BLaER1 treated with 17β-estradiol and CSF1 and Interleukin-3, amounts not matched to agents 10 nM and 100 nM (cell line): ENCODE measurements around the gene PLIN4.
"Not testable (repeated sequence)": the region's sequence is repeated elsewhere in the genome, so short reads cannot be mapped to it uniquely, and the experiment has no call there.

Experiments used
- H3K27ac ChIP-seq, 11 experiments: shearing (Covaris generic); formaldehyde crosslinking; 2 replicates each; pipeline ENCODE4 v1.8.1; 2022
- H3K27me3 ChIP-seq, 11 experiments: shearing (Covaris generic); formaldehyde crosslinking; 2 replicates each; pipeline ENCODE4 v1.8.1; 2022
- H3K36me3 ChIP-seq, 11 experiments: shearing (Covaris generic); formaldehyde crosslinking; 2 replicates each; pipeline ENCODE4 v1.8.1; 2022
- H3K4me1 ChIP-seq, 10 experiments: shearing (Covaris generic); formaldehyde crosslinking; 2 replicates each; pipeline ENCODE4 v1.8.1; 2022
- H3K4me2 ChIP-seq, 11 experiments: shearing (Covaris generic); formaldehyde crosslinking; 2 replicates each; pipeline ENCODE4 v1.8.1; 2022
- H3K4me3 ChIP-seq, 10 experiments: shearing (Covaris generic); formaldehyde crosslinking; 2 replicates each; pipeline ENCODE4 v1.8.1; 2022
- H3K9ac ChIP-seq, 11 experiments: shearing (Covaris generic); formaldehyde crosslinking; 2 replicates each; pipeline ENCODE4 v1.8.1; 2022
- H3K9me3 ChIP-seq, 11 experiments: shearing (Covaris generic); formaldehyde crosslinking; replicated peaks in 1 of 11; 2 replicates each; pipeline ENCODE4 v1.8.1; 2022
- H4K20me1 ChIP-seq, 11 experiments: shearing (Covaris generic); formaldehyde crosslinking; 2 replicates each; pipeline ENCODE4 v1.8.1; 2022
- Cebpa-rat ChIP-seq, 11 experiments: shearing (Covaris generic); IDR thresholded peaks; 2 replicates each; pipeline ENCODE4 v1.8.1; 2022

Gene PLIN4

DNA sequence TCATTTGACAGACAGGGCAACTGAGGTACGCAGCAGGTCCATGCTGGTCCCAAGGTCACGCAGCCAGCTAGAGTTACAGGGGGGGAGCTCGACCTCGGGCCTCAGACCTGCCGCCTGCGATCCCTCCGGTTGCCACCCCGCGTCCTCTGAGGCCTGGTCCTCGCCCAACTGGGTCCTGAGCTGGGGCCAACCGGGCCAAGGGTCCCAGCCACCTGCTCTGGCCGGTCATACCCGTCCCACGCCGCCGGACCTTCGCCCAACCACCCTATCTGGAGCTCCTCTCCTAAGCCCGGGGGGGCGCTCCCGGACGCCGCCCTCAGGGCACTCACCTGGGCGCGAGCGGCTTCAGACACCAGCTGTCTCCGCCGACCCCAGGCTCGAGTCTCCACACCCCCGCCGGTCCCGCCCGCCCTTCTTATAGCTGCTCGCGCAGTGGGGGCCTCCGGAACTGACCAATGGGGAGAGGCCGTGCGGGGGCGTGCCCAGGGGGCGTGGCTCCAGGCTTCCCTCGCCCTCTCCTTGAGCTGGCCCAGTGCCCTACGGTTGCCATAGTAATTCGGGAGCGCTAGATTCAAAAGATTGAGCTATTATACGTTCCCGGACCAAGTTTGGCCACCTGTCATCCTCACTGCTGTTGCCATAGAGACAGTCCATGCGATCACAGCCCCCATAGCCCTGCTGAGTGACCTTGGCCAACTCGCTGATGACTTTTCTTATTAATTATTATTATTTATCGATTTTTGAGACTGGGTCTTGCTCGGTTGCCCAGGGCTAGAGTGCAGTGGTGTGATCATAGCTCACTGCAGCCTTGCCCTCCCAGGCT, 16.8 kb upstream of the PLIN4 start, which contains the start of gene PLIN5:
TSS of gene PLIN5 (minus strand) at position 389 of the 823 bp plus-strand sequence. CDS start 1,150 bp downstream, outside the sequence.
- Histone ChIP-seq H3K9me3 (no peaks in the 10 kb centered on the region), H3K4me1 (peaks cover 17 to 57% (median 41%) of the 10 kb centered on the region in 10 experiments), H3K4me2 (peak within 1 kb of the TSS in 9 of 11 experiments; percentile 4 to 84 (median 31); a peak in 9 of 22 replicates), H3K27ac (no peak within 1 kb of the TSS), H3K27me3 (peaks cover 0 to 14% (median 0%) of the 10 kb centered on the region in 11 experiments; a peak in 6 of 22 replicates), H3K9ac (no peak within 1 kb of the TSS), H3K4me3 (no peak within 1 kb of the TSS), H3K36me3 (no peaks in the 10 kb centered on the region), H4K20me1 (no peaks in the 10 kb centered on the region)
- TF ChIP-seq Cebpa-rat (IDR thresholded peaks at IDR 0.05): no peak

DNA sequence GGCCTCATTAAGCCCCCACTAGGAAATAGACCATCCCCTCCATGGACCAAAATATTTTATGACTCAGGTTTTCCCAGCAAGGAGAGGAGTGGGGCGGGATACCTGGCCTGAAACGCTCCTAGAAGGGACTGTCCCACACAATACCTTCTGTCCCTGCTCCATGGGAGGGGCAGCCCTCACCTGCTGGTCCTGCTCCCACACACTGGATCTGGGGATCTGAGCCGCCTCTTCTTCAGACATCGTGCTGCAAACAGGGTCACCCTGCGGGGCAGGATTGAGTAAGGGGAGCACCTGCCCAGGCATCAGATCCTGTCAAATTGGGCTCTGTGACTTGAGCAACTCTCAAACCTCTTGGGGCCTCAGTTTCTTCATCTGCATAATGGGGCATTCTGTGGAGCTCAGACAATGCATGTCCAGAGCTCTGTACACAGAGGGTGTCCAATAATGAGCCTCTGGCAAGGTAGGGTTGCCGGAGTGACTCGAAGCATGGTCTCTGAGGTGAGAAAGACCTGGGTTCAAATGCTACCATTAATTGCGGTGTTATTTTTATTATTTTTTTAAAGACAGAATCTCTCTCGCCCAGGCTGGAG, 15.6 kb upstream of the PLIN4 start:
- Histone ChIP-seq H3K4me1 (peaks cover 8 to 46% (median 31%) of the 10 kb centered on the region in 10 experiments; a peak in 17 of 20 replicates), H3K27me3 (peaks cover 0 to 14% (median 0%) of the 10 kb centered on the region in 11 experiments; a peak in 6 of 22 replicates), H3K36me3 (no peaks in the 10 kb centered on the region), H3K4me3 (no peak overlapping the region), H3K9me3 (no peaks in the 10 kb centered on the region), H3K9ac (no peak overlapping the region), H3K4me2 (no peak overlapping the region), H4K20me1 (no peaks in the 10 kb centered on the region), H3K27ac (no peak overlapping the region)
- no peak for TF ChIP-seq Cebpa-rat (IDR thresholded peaks at IDR 0.05)

- H3K27me3 ChIP-seq: peaks cover 0 to 14% (median 0%) of the 10 kb centered on the region in 11 experiments; a peak in 6 of 22 replicates
- H3K4me3 ChIP-seq: no peak overlapping the region
- no peaks in the 10 kb centered on the region for H3K36me3 ChIP-seq
- no peak overlapping the region for H3K9ac ChIP-seq
- H3K27ac ChIP-seq: no peak overlapping the region
- H3K4me1 ChIP-seq: peaks cover 6 to 40% (median 28%) of the 10 kb centered on the region in 10 experiments; a peak in 17 of 20 replicates
- no peaks in the 10 kb centered on the region for H3K9me3 ChIP-seq
- no peak overlapping the region for H3K4me2 ChIP-seq
- no peak for TF ChIP-seq Cebpa-rat (IDR thresholded peaks at IDR 0.05)
- no peaks in the 10 kb centered on the region for H4K20me1 ChIP-seq
Measured at GRCh38 chr19:4533334-4533733, 15.0 kb upstream of the PLIN4 start.

- Histone ChIP-seq H3K9ac (no peak overlapping the region; a peak in 1 of 22 replicates), H3K4me3 (no peak overlapping the region), H4K20me1 (no peaks in the 10 kb centered on the region), H3K27me3 (peaks cover 0 to 14% (median 0%) of the 10 kb centered on the region in 11 experiments; a peak in 6 of 22 replicates), H3K9me3 (no peaks in the 10 kb centered on the region), H3K27ac (no peak overlapping the region), H3K4me1 (peaks cover 0 to 27% (median 24%) of the 10 kb centered on the region in 10 experiments; a peak in 15 of 20 replicates), H3K4me2 (peak overlapping the region in 7 of 11 experiments; percentile 12 to 40 (median 21); a peak in 7 of 22 replicates), H3K36me3 (no peaks in the 10 kb centered on the region)
- TF ChIP-seq Cebpa-rat (IDR thresholded peaks at IDR 0.05): no peak
Measured at GRCh38 chr19:4531562-4532165, 13.4 kb upstream of the PLIN4 start.

GRCh38 chr19:4529924-4530522, 11.7 kb upstream of the PLIN4 start:
- peaks cover 0 to 7% (median 0%) of the 10 kb centered on the region in 11 experiments; a peak in 4 of 22 replicates for H3K27me3 ChIP-seq
- no peak overlapping the region for H3K9ac ChIP-seq
- no peak overlapping the region for H3K4me2 ChIP-seq
- H3K4me3 ChIP-seq: no peak overlapping the region
- H3K27ac ChIP-seq: no peak overlapping the region
- TF ChIP-seq Cebpa-rat (IDR thresholded peaks at IDR 0.05): no peak
- no peaks in the 10 kb centered on the region for H3K9me3 ChIP-seq
- H4K20me1 ChIP-seq: no peaks in the 10 kb centered on the region
- H3K36me3 ChIP-seq: no peaks in the 10 kb centered on the region
- peaks cover 0 to 21% (median 12%) of the 10 kb centered on the region in 10 experiments; a peak in 13 of 20 replicates for H3K4me1 ChIP-seq

DNA sequence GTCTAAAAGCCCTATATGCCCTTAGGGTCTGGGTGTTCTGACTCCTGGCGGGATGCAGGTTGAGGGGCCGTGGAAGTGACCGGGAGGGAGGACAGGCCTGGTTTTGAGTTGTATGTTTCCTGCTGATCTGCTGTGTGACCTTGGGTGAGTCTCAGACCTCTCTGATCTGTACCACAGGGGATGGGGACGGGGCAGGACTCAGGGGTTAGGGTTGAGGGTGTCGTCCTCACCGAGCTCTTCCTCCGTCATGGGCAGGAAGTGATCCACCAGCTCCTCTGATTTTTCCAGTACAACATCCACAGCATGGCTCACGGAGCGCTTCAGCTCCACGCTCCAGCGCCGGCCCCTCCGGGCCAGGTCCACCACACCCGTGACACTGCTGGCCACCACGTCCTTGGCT, 10.6 kb upstream of the PLIN4 start:
- Histone ChIP-seq H3K36me3 (no peaks in the 10 kb centered on the region), H3K4me2 (no peak overlapping the region), H3K9me3 (no peaks in the 10 kb centered on the region), H3K4me3 (no peak overlapping the region), H3K9ac (no peak overlapping the region), H4K20me1 (no peaks in the 10 kb centered on the region), H3K4me1 (peaks cover 0 to 15% (median 7%) of the 10 kb centered on the region in 10 experiments; a peak in 9 of 20 replicates), H3K27me3 (no peaks in the 10 kb centered on the region), H3K27ac (no peak overlapping the region)
- TF ChIP-seq Cebpa-rat (IDR thresholded peaks at IDR 0.05): no peak

- not testable (repeated sequence) for H3K27ac ChIP-seq, H3K27me3 ChIP-seq, H3K9me3 ChIP-seq, H3K9ac ChIP-seq, H3K4me3 ChIP-seq, H3K4me2 ChIP-seq, H3K36me3 ChIP-seq, H4K20me1 ChIP-seq
- H3K4me1 ChIP-seq: peaks cover 0 to 19% (median 7%) of the 10 kb centered on the region in 10 experiments; a peak in 11 of 20 replicates
Measured at GRCh38 chr19:4527377-4527776, 9.1 kb upstream of the PLIN4 start.

- Histone ChIP-seq H4K20me1 (no peaks in the 10 kb centered on the region), H3K36me3 (no peaks in the 10 kb centered on the region), H3K4me1 (peaks cover 0 to 25% (median 12%) of the 10 kb centered on the region in 10 experiments; a peak in 16 of 20 replicates), H3K9ac (no peak overlapping the region), H3K27ac (no peak overlapping the region), H3K27me3 (no peaks in the 10 kb centered on the region), H3K4me3 (no peak overlapping the region), H3K9me3 (no peaks in the 10 kb centered on the region), H3K4me2 (no peak overlapping the region)
- no peak for TF ChIP-seq Cebpa-rat (IDR thresholded peaks at IDR 0.05)
Measured at GRCh38 chr19:4525563-4526002, 7.3 kb upstream of the PLIN4 start.
